Hindlimb muscle (tissue), 1 donor: ENCODE measurements around the gene ANKRD26. TPM values are rescaled to one million over a fixed set of nuclear protein-coding genes. Genes with fewer than 3 reads are reported as not detected.

Experiments
- DNase-seq: peaks from one replicate; pipeline ENCODE4 v3.0.0-alpha.2; 2013
- polyA plus RNA-seq: library from polyadenylated mRNA; unstranded; fragments of 120-200 nt; gene quantifications from one replicate; pipeline ENCODE4 v1.2.1, GENCODE V29; 2013; ENCODE audit not compliant: insufficient read length

The ANKRD26 gene
- polyA plus RNA-seq, 1 donor = 12.3 TPM

- no peak for DNase-seq
Observed at GRCh38 chr10:27019827-27020226, 80.5 kb downstream of the ANKRD26 start.

- DNase-seq = no peak
Observed at GRCh38 chr10:26997610-26998009, 102.7 kb downstream of the ANKRD26 start.

- DNase-seq = no peak
Observed at GRCh38 chr10:26994743-26995142, 105.6 kb downstream of the ANKRD26 start.

GRCh38 chr10:26987851-26988250 is 112.4 kb downstream of the ANKRD26 start:
- DNase-seq = no peak

- DNase-seq = no peak
Observed at GRCh38 chr10:26983156-26983555, 117.1 kb downstream of the ANKRD26 start.

GRCh38 chr10:26982058-26982457 is 118.2 kb downstream of the ANKRD26 start:
- no peak for DNase-seq

- no peak for DNase-seq
Observed at GRCh38 chr10:26981232-26981824, 119.0 kb downstream of the ANKRD26 start.

GRCh38 chr10:26978519-26978918 is 121.8 kb downstream of the ANKRD26 start:
- DNase-seq = no peak

GRCh38 chr10:26977635-26978034 is 122.7 kb downstream of the ANKRD26 start:
- no peak for DNase-seq

GRCh38 chr10:26970667-26971066 is 129.6 kb downstream of the ANKRD26 start:
- no peak for DNase-seq

- DNase-seq = no peak
Observed at GRCh38 chr10:26969145-26969926, 131.0 kb downstream of the ANKRD26 start.

- DNase-seq = no peak
Observed at GRCh38 chr10:26962835-26963234, 137.5 kb downstream of the ANKRD26 start.

- DNase-seq = no peak
Observed at GRCh38 chr10:26960308-26960707, 140.0 kb downstream of the ANKRD26 start.

GRCh38 chr10:26959841-26960240 is 140.5 kb downstream of the ANKRD26 start:
- DNase-seq = no peak

Other genes starting within 250 kb of the ANKRD26 start
- gene ABI1, start 239.5 kb downstream of the ANKRD26 start, polyA plus RNA-seq = 47.6 TPM
- gene YME1L1, start 53.9 kb upstream of the ANKRD26 start, polyA plus RNA-seq = 81.0 TPM
- 7.2 TPM for gene MASTL, start 54.9 kb upstream of the ANKRD26 start, polyA plus RNA-seq
- 23.8 TPM for gene ACBD5, start 140.3 kb upstream of the ANKRD26 start, polyA plus RNA-seq